ENCODE results near the gene TFPT.

TFPT gene

DNA sequence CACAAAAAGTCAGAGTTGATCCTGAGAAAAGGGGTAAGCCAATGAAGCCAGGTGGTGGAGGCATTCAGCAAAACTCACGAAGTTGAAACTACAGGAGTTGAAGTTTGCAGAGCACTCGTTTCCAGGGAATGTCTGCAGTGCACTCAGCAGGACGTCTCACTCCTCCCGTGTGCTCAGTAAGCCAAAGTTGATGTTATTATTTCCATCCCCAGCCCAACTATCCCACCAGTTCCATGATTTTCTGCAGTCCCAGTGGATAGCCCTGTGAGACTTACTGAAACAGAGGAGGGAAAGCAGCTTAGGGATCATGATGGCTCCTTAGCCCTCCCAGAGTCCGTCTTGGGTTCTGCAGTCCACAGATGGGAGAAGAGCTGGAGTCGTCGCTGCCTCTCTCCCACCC is 34.4 kb downstream of the TFPT start, which contains the start of gene TARM1:
TSS of gene TARM1 (minus strand) at position 334 of the 400 bp plus-strand sequence. CDS start at position 309, 25 bp downstream.
- no peak for DNase-seq (ENCODE audit: low read depth in 2 of 2)

DNA sequence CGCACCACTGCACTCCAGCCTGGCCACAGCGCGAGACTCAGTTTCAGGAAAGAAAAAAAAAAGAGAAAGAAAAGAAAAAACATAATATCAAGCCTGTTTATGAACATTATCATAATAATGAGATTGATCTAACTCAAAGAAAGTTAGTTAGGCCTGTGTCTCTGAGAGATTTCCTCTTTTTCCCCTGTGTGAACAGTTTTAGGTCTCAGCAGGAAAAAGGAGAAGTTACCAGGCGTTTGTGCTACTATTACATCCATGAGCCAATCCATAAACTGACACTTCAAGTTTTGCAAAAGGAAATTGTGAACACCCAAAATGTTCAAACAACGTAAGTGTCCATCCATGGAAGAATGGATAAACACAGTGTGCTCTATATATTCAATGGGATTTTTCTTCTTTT is 38.1 kb downstream of the TFPT start:
- DNase-seq (ENCODE audit: low read depth in 2 of 2) = no peak

DNA sequence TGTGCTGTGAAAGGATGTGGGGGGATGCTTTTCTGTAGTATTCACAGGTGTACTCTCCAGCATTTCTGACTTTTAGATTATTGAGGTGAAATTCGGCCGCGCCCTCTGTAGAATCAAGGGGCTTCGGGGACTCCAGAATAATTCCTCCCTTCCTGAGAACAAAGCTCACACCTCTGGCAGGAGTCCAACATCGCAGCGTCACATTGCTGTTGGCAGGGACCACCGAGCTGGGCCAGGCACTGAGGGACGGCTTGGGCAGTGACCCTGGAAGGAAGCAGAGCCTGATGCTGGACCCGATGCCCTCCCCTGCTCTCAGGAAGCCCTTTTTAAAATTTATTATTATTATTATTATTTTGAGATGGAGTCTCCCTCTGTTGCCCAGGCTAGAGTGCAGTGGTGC is 40.6 kb downstream of the TFPT start:
- DNase-seq (ENCODE audit: low read depth in 2 of 2) = no peak

DNA sequence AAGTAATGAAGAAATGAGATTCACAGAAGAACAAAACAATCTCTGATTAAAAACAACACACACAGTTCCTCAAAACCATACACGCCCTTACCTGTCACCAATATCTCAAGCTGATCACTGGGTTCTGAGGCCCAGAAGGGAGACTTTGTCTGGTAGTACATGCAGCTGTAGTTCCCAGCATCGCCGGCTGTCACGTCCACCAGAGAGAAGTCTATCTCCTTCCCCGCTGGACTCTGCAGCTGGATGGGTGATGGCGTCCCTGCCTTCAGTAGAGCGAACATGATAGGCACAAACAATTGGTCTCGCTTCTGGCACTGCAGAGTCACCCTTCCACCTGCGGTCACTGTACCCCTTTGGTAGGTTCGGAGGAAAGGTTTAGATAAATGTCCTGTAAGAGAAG is 41.6 kb downstream of the TFPT start:
- no peak for DNase-seq (ENCODE audit: low read depth in 2 of 2)

DNA sequence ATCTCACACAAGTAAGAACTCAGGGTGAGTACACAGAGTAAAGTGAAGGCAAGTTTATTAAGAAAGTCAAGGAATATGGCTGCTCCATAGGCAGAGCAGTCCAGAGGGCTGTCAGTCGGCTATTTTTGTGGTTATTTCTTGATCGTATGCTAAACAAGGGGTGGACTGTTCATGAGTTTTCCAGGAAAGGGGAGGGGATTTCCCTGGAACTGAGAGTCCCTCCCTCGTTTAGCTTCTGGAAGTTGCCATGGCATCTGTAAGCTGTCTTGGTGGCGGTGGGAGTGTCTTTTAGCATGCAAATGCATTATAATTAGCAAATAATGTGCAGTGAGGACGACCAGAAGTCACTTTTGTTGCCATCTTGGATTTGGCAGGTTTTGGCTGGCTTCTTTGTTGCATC is 46.0 kb downstream of the TFPT start:
- DNase-seq (ENCODE audit: low read depth in 2 of 2) = no peak

DNA sequence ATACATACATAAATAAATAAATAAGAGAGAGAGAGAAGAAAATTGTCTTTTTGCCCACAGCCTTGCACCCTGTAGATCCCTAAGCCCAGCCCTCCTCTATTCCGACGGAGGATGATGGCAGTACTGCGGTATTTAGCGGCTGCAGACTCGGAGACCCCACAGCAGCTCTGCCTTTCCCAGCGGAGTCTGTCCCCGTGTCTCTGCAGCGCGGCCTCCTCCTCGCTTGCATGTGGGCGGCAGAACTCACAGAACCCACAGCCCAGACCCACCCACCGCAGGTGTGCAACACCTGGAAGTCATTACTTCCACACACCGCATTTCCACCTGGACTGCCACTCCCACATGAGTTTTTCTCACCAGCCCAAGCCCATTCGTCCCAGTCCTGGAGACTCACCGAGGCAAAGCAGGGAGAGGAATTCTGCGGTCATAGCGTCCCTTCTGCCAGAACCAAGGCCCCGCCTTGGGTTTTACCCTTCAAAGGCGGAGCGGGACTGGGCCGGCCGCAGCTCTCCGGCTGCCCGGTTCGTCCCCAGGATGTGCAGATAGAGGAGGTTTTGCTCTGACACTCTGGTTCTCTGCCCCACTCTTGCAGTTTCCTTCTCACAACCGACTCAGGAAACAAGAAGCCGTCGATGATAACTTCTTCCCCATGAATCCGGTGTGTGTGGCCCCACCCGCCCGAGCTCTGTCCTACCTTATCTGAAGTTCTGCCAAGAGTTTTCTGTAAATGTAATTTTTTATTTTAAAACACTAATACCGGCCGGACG is 51.9 kb downstream of the TFPT start, which contains the start of gene VSTM1:
TSS of gene VSTM1 (minus strand) at position 548 of the 767 bp plus-strand sequence. CDS start at position 428, 120 bp downstream.
- DNase-seq (ENCODE audit: low read depth in 2 of 2) = no peak

DNA sequence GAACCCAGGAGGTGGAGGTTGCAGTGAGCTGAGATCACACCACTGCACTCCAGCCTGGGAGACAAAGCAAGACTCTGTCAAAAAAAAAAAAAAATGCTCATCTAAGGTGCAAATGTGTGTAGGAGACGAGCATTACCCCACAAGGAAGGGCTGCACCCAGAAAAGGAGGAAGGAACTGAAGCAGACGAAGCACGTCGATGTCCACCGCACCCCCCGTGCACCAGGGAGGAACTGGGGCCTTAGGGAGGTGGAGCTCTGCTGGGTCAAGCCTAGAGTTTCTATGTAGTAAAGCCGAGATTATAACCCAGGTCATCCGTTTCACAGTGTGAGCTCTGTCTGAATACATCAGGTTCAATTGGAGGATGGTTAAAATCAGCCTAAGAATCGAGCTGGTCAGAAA is 52.8 kb downstream of the TFPT start:
- no peak for DNase-seq (ENCODE audit: low read depth in 2 of 2)

All from stimulated activated CD8-positive, alpha-beta memory T cell treated with anti-CD3 and anti-CD28 coated beads, Interleukin-15, amount 100 ng/mL, for 48 hours (primary cell).